H1 (cell line): Measurements from ENCODE around the gene LTC4S.

ENCODE experiments used
- CEBPB ChIP-seq: IDR thresholded peaks from 2 replicates; pipeline ENCODE4 v1.6.1; 2012; ENCODE audit warnings: low read depth, low read length
- CTCF ChIP-seq, 3 experiments: IDR thresholded peaks; 1 replicate in 2 of 3; 2 replicates in 1 of 3; pipeline versions ENCODE4 v1.5.1 to v1.6.1; 2011; ENCODE audit warnings: low read length in 3 of 3, mild to moderate bottlenecking in 3 of 3, inconsistent platforms in 2 of 3, low read depth in 1 of 3, moderate library complexity in 1 of 3; ENCODE audit not compliant: insufficient read depth in 1 of 3; ENCODE audit errors: control extremely low read depth in 1 of 3
- MAFK ChIP-seq: IDR thresholded peaks from 2 replicates; pipeline ENCODE4 v1.6.1; 2012; ENCODE audit warnings: low read depth, mild to moderate bottlenecking, improper control_type of control experiment, low read length
- RAD21 ChIP-seq, 2 experiments: IDR thresholded peaks in 1 of 2; conservative IDR thresholded peaks in 1 of 2; 2 replicates each; pipeline ENCODE4 v1.6.1; 2011; ENCODE audit warnings: low read depth in 2 of 2, low read length in 2 of 2, improper control_type of control experiment in 1 of 2, inconsistent platforms in 1 of 2, mild to moderate bottlenecking in 1 of 2, moderate library complexity in 1 of 2
- SP1 ChIP-seq: IDR thresholded peaks from 2 replicates; pipeline ENCODE4 v1.6.1; 2011; ENCODE audit warnings: low read depth, low read length
- USF2 ChIP-seq: IDR thresholded peaks from 2 replicates; pipeline ENCODE4 v1.6.1; 2011; ENCODE audit warnings: low read length, improper control_type of control experiment
- YY1 ChIP-seq: IDR thresholded peaks from 2 replicates; pipeline ENCODE4 v1.6.1; 2011; ENCODE audit warnings: low read depth, mild to moderate bottlenecking, low read length

- TF ChIP-seq YY1 (no peak), CTCF (IDR thresholded peaks at IDR 0.05; ENCODE audit: control extremely low read depth in 1 of 3, insufficient read depth in 1 of 3, low read depth in 1 of 3, low read length in 3 of 3) (no peak), CEBPB (no peak), SP1 (no peak), MAFK (no peak), USF2 (no peak), RAD21 (IDR thresholded peaks at IDR 0.05 in 1 of 2, conservative IDR thresholded peaks at IDR 0.05 in 1 of 2; ENCODE audit: low read depth in 2 of 2, low read length in 2 of 2) (no peak)
Observed at GRCh38 chr5:179816401-179816795, 22.6 kb downstream of the LTC4S start.
